Stimulated activated CD4-positive, alpha-beta T cell treated with anti-CD3 and anti-CD28 coated beads, Interleukin-1b, Interleukin-23, amount 100 ng/mL, for 48 hours (primary cell): ENCODE data around the gene FUT8.

Experiments
- DNase-seq: peaks from one replicate; pipeline ENCODE4 v3.0.0-alpha.2; 2020

Gene FUT8

DNA sequence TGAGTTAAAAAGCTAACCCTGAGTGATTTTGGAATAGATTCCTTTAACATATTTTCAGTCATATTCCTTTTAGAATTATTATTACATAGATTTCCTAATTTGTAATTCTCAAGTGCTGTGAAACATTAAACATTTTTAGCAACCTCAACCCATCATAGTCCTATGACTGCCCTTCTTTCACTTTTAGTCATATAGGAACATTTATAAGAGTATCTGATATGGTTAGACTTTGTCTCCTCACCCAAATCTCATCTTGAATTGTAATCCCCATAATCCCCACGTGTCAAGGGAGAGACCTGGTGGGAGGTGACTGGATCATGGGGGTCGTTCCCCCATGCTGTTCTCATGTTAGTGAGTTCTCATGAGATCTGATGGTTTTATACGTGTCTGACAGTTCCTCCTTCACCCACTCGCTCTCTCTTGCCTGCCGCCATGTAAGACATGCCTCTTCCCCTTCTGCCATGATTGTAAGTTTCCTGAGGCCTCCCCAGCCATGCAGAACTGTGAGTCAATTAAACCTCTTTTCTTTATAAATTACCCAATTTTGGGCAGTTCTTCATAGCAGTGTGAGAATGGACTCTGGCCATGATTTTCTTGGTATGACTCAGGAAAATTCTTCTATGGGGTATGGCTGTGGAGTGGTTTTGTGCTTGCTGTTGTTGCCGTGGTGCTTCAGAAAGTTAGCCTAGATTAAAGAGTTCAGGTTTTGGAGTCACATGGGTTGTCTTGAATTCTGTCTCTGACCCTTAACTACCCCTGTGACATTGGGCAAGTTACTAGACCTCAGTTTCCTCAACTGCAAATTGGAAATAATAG is 83.9 kb downstream of the FUT8 start:
- no peak for DNase-seq

DNA sequence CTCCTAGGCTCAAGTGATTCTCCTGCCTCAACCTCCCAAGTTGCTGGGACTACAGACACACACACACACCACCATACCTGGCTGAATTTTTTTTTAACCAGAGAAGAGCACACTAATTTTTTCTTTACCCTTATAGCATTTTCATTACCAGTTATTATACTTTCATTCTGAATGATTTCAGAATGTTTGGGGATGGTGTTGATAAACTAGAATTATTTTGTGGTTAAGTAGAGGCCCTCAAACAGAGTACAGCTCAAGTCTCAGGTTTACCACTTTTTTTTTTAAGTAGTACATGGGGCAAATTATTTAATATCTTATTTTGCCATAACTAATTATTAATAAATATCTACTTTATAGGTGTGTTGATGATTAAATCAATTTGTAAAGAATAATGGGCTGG is 86.6 kb downstream of the FUT8 start:
- DNase-seq: no peak

GRCh38 chr14:65500075-65500474 is 87.5 kb downstream of the FUT8 start:
- DNase-seq: no peak

DNA sequence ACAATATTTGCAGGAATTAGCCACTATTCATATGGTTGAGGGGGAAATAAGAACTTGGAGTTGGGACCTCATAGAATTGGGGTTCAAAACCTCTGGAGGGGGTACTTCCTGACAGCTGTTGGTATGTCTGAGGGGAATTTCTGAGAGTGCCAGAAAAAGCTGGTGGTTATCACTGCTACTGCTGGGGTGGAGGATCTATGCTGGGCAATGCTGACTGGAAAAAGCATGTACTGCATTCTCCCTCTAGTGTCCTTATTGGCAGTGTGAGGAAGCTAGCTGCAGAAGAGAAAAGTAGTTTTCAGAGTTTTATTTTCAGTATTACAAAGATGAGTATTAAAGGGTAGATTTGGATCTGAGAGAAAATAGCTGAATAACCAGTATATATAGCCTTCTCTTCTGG is 88.8 kb downstream of the FUT8 start:
- no peak for DNase-seq

GRCh38 chr14:65502676-65503124 is 90.2 kb downstream of the FUT8 start:
- no peak for DNase-seq

GRCh38 chr14:65503771-65504170 is 91.2 kb downstream of the FUT8 start:
- no peak for DNase-seq

GRCh38 chr14:65506801-65507200 is 94.3 kb downstream of the FUT8 start:
- DNase-seq: no peak

- DNase-seq: no peak
These were observed 97.3 kb downstream of the FUT8 start for GRCh38 chr14:65509842-65510241.

DNA sequence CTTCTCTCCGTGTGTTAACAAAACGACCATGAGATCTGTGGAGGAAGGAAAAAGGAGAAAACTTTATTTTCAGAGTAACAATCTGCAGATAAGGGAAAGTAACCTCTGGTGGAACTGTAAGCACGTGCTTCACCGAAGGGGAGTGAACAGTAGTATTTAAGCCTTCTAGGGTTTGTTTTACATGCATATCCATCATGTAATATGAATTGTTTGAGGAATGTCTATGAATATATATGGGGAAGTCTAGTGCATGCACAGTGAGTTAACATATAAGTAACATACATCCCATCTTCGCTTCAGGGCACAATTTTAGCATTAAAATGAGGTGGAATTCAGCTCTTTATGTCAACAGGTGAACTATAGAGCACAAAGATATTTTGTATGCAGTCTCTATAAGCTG is 101.1 kb downstream of the FUT8 start:
- no peak for DNase-seq

- no peak for DNase-seq
These were observed 105.4 kb downstream of the FUT8 start for GRCh38 chr14:65517635-65518542.

DNA sequence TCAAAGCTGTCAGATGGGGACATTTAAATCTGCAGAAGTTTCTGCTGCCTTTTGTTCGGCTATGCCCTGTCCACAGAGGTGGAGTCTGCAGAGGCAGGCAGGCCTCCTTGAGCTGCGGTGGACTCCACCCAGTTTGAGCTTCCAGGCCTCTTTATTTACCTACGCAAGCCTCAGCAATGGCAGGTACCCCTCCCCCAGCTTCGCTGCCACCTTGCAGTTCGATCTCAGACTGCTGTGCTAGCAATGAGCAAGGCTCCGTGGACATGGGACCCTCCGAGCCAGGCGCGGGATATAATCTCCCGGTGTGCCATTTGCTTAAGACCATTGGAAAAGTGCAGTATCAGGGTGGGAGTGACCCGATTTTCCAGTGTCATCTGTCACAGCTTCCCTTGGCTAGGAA is 115.5 kb downstream of the FUT8 start:
- no peak for DNase-seq

GRCh38 chr14:65531148-65531547 is 118.6 kb downstream of the FUT8 start:
- no peak for DNase-seq

GRCh38 chr14:65533736-65534404 is 121.3 kb downstream of the FUT8 start:
- no peak for DNase-seq

GRCh38 chr14:65536781-65537423 is 124.4 kb downstream of the FUT8 start:
- no peak for DNase-seq

DNA sequence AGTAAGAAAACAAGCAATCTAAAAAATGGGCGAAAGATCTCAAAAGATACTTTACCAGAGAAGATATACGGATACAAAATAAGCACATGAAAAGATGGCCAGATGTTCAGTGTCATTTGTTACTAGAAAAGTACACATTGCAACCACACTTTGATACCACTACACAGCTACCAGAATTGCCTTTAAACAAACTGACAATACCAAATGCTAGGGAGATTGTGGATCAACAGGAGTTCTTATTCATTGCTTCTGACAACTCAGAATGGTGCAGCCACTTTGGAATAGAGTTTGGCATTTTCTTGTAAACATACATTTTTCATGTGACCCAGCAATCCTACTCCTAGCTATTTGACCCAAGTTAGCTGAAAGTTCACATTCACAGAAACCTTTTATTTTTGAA is 136.3 kb downstream of the FUT8 start:
- no peak for DNase-seq

GRCh38 chr14:65549429-65549828 is 136.9 kb downstream of the FUT8 start:
- no peak for DNase-seq

DNA sequence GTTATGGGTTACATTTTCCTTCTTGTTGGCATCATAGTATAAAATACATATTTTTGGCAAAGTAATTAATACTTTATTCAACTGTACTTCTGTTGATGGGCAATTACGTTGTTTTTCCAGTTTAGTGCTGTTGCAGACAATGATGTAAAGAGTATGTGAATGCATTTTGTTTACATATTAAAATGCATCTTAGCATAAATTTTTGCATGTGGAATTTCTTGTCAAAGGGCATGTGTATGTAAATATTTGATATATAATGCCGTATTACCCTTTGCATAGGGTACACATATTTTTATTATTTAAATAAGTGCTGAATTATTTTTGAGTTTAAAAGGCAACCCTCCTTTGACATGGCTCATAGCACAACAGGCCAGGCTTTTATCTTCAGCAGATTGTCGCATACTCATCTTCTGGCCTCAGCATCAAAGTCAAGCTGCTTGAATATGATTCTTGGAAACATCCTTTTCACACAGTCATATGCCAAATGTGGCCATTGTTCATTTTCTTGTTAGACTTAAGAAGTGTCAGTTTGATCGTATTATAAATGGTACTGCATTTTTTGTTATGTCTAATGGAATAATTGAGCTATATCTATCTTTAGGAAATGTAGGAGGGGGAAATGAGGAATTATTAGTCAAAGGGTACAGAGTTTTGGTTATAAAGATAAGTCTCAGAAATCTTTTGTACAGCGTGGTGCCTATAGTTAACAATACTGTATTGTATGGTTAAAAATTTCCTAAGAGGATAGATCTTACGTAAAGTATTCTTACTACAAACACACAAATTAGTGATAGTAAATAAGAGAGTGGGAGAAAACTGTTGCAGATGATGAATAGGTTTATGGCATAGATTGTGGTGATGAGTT is 138.5 kb downstream of the FUT8 start:
- DNase-seq: no peak

- DNase-seq: no peak
These were observed 140.2 kb downstream of the FUT8 start for GRCh38 chr14:65552724-65553123.

DNA sequence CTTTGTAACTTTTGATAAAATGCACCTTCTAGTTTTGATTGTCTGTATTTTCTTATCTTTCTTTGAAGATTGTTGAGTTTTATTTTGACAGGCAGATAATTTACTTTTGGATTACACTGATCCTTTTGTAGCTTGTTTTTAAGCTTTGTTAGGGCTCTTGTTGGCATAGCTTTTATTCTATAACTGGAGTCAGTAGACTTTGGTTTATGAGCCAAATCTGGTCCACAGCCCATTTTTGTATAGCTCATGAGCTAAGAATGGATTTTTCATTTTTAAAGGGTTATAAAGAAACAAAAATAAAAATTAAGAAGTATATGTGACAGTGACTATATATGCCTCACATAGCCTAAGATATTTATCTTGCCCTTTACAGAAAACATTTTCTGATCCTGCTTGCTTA is 142.3 kb downstream of the FUT8 start:
- DNase-seq: no peak

DNA sequence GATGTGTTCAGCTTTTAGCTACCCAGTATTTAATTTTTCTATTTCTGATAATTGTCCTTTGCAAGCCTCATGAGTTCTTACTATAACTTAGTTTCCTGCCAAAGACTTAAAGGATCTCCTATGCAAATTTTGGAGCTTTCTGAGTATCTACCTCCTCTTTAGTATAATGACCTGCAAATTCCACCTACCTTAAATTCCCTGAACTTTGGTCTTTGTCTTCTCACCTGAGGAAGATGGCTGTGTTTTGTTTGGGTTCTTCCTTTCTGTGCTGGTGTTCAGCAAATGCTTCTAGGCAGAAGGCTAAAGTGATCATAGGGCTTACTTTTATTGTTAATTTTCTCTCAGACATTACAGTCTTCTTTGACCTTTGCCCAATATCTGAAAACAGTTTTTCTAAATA is 142.8 kb downstream of the FUT8 start:
- no peak for DNase-seq

GRCh38 chr14:65558363-65558762 is 145.8 kb downstream of the FUT8 start:
- DNase-seq: no peak
